CD14-positive monocyte (primary cell): Measurements from ENCODE around the gene IVL. TPM values are rescaled to one million over a fixed set of nuclear protein-coding genes. Genes with fewer than 3 reads are reported as not detected.

Experiments used
- DNase-seq, 3 donors: peaks; one replicate each; pipeline ENCODE4 v3.0.0-alpha.2; 2011 to 2022
- H2AFZ ChIP-seq: 2 replicates; pipeline ENCODE4 v1.6.0; 2012; ENCODE audit warnings: mild to moderate bottlenecking, low read depth, low read length, inconsistent platforms; ENCODE audit not compliant: insufficient read depth, poor library complexity, severe bottlenecking
- H3K27ac ChIP-seq, 2 donors: 1 replicate in 1 of 2; 2 replicates in 1 of 2; pipeline ENCODE4 v1.5.1; 2012 to 2013; ENCODE audit warnings: low read length in 2 of 2, control low read depth in 1 of 2, inconsistent platforms in 1 of 2, low read depth in 1 of 2, mild to moderate bottlenecking in 1 of 2
- H3K27me3 ChIP-seq, 2 donors: one replicate each; pipeline versions ENCODE4 v1.6.0 to v1.6.1; 2011 to 2013; ENCODE audit warnings: low read length in 2 of 2; ENCODE audit not compliant: control insufficient read depth in 2 of 2, insufficient read depth in 2 of 2
- H3K36me3 ChIP-seq, 2 donors: replicated peaks in 1 of 2; 1 replicate in 1 of 2; 2 replicates in 1 of 2; pipeline versions ENCODE4 v1.5.1 to v1.6.1; 2012 to 2013; ENCODE audit warnings: low read length in 2 of 2, control low read depth in 1 of 2, inconsistent platforms in 1 of 2, mild to moderate bottlenecking in 1 of 2; ENCODE audit not compliant: insufficient read depth in 2 of 2, control insufficient read depth in 1 of 2
- H3K4me1 ChIP-seq, 2 donors: 1 replicate in 1 of 2; 2 replicates in 1 of 2; pipeline versions ENCODE4 v1.5.1 to v1.6.1; 2012 to 2013; ENCODE audit warnings: low read length in 2 of 2, control low read depth in 1 of 2, inconsistent platforms in 1 of 2, mild to moderate bottlenecking in 1 of 2, moderate library complexity in 1 of 2; ENCODE audit not compliant: insufficient read depth in 2 of 2, control insufficient read depth in 1 of 2
- H3K4me2 ChIP-seq: replicated peaks from 2 replicates; pipeline ENCODE3; 2012; ENCODE audit warnings: low read length, moderate library complexity, mild to moderate bottlenecking; ENCODE audit not compliant: poor library complexity, severe bottlenecking; ENCODE audit errors: extremely low read depth
- H3K4me3 ChIP-seq, 3 experiments: fragments of 200-600 bp in 1 of 3; sonication (generic) in 1 of 3; replicated peaks in 1 of 3; 1 replicate in 2 of 3; 2 replicates in 1 of 3; pipeline ENCODE4 v1.5.1; 2011 to 2013; ENCODE audit warnings: low read length in 3 of 3, mild to moderate bottlenecking in 3 of 3, control low read depth in 2 of 3, low read depth in 2 of 3, inconsistent platforms in 1 of 3, moderate library complexity in 1 of 3
- H3K79me2 ChIP-seq: 2 replicates; pipeline ENCODE4 v1.6.0; 2012; ENCODE audit warnings: mild to moderate bottlenecking, control low read depth, inconsistent platforms, low read length, moderate library complexity; ENCODE audit not compliant: insufficient read depth
- H3K9ac ChIP-seq: 2 replicates; pipeline ENCODE4 v1.6.0; 2017; ENCODE audit warnings: low read length, mild to moderate bottlenecking; ENCODE audit not compliant: insufficient read depth, poor library complexity, severe bottlenecking
- H3K9me3 ChIP-seq, 2 donors: replicated peaks in 1 of 2; 1 replicate in 1 of 2; 2 replicates in 1 of 2; pipeline versions ENCODE4 v1.5.1 to v1.6.1; 2012 to 2013; ENCODE audit warnings: low read length in 2 of 2, control low read depth in 1 of 2; ENCODE audit not compliant: control insufficient read depth in 1 of 2, insufficient read depth in 1 of 2
- H4K20me1 ChIP-seq: 2 replicates; pipeline ENCODE4 v1.6.0; 2012; ENCODE audit warnings: mild to moderate bottlenecking, low read length, control low read depth, moderate library complexity; ENCODE audit not compliant: insufficient read depth
- H3K27ac Mint-ChIP-seq, 7 donors: one replicate each; pipeline ENCODE4 v1.8.0; 2020; ENCODE audit warnings: mild to moderate bottlenecking in 7 of 7, mixed read lengths in 7 of 7, moderate library complexity in 6 of 7, inconsistent platforms in 2 of 7
- H3K27me3 Mint-ChIP-seq, 3 donors: one replicate each; pipeline ENCODE4 v1.8.0; 2021 to 2022; ENCODE audit warnings: low read depth in 3 of 3, mild to moderate bottlenecking in 3 of 3, mixed read lengths in 3 of 3, moderate library complexity in 3 of 3, inconsistent platforms in 1 of 3
- H3K36me3 Mint-ChIP-seq, 2 donors: one replicate each; pipeline ENCODE4 v1.8.0; 2020; ENCODE audit warnings: mixed read lengths in 2 of 2, inconsistent platforms in 1 of 2, mild to moderate bottlenecking in 1 of 2
- H3K4me1 Mint-ChIP-seq: one replicate; pipeline ENCODE4 v1.8.0; 2020; ENCODE audit warnings: mild to moderate bottlenecking, mixed read lengths
- H3K4me3 Mint-ChIP-seq, 2 donors: one replicate each; pipeline ENCODE4 v1.8.0; 2020; ENCODE audit warnings: mild to moderate bottlenecking in 2 of 2, mixed read lengths in 2 of 2, moderate library complexity in 1 of 2
- H3K9me3 Mint-ChIP-seq, 7 donors: one replicate each; pipeline ENCODE4 v1.8.0; 2020 to 2022; ENCODE audit warnings: mixed read lengths in 7 of 7, mild to moderate bottlenecking in 6 of 7, moderate library complexity in 6 of 7, inconsistent platforms in 2 of 7
- CTCF ChIP-seq: fragments of 200-600 bp; IDR thresholded peaks from one replicate; pipeline ENCODE4 v1.8.0; 2022; ENCODE audit warnings: antibody characterized with exemption, mild to moderate bottlenecking
- WGBS: methylation state at CpG from one replicate; pipeline ENCODE4 v1.1.5; 2013; ENCODE audit warnings: missing lambda C conversion rate; ENCODE audit not compliant: insufficient coverage; 5-methylcytosine and 5-hydroxymethylcytosine counted together
- intact Hi-C, 2 donors: fragments of 100-400 bp; cut with micrococcal nuclease; formaldehyde crosslinking; loops; one replicate each; pipeline versions ENCODE4 v1.15.0 to v1.15.1; 2023
- polyA plus RNA-seq, 3 donors: library from polyadenylated mRNA; depleted of rRNA in 1 of 3; unstranded in 2 of 3; stranded (reverse) in 1 of 3; fragments of 300-500 nt in 2 of 3; fragments of >200 nt in 1 of 3; fragmentation: Illumina TruSeq in 2 of 3; gene quantifications; 1 replicate in 2 of 3; 2 replicates in 1 of 3; pipeline ENCODE4 v1.2.3, GENCODE V29; 2012 to 2021

The IVL gene
- polyA plus RNA-seq, 3 donors: not detected

DNA sequence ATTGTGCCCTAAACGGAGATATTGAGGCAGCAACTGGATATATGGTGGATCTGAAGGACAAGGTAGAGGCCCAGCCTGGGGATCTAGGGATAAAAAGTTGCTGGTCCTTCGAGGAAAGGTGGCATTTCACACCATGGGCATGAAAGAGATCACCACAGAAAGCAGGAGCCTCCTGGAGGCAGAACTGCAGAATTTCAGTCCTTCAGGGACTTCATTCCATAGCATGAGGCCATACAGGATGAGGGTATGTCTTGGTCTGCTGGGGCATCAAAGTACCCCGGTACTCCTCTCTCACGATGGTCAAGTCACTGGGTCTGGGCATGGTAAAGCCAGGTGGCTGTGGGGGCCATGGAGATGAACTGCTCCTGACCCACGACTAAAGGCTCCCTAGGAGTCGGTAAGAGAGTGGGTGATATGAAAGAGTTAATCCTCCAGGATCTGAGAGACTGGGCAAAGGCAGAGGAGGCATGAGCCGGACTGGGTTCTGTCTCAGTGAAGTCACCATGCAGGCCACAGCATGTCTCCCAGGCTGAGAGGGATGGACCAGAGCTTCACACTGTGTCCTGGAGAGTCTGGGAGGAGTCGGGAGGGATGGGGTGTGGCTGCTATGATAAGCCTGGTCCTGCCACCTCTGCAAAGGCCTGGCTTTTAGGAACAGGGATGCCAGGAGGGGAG lies 32.8 kb downstream of the IVL start:
- no peaks in the 10 kb centered on the region for H3K4me1 ChIP-seq
- H3K79me2 ChIP-seq: no peaks in the 10 kb centered on the region
- H3K4me3 ChIP-seq: no peak overlapping the region
- H3K36me3 ChIP-seq: no peaks in the 10 kb centered on the region
- peaks cover 2 to 8% (median 3%) of the 10 kb centered on the region in 3 donors for H3K27me3 Mint-ChIP-seq
- DNase-seq: no peak
- H3K4me3 Mint-ChIP-seq: no peak overlapping the region
- H3K4me2 ChIP-seq: no peak overlapping the region
- H3K27me3 ChIP-seq: no peaks in the 10 kb centered on the region
- no peaks in the 10 kb centered on the region for H3K4me1 Mint-ChIP-seq
- no peak overlapping the region for H2AFZ ChIP-seq
- WGBS: 84% methylated on average over 7 of the region's 8 CpGs
- H3K9me3 ChIP-seq: no peaks in the 10 kb centered on the region
- H3K9ac ChIP-seq: no peak overlapping the region
- no peak for TF ChIP-seq CTCF
- H3K27ac Mint-ChIP-seq: no peak overlapping the region
- intact Hi-C loops: no loop called here
- no peak overlapping the region for H3K27ac ChIP-seq
- no peaks in the 10 kb centered on the region for H4K20me1 ChIP-seq
- H3K9me3 Mint-ChIP-seq: peaks cover 0 to 3% (median 1%) of the 10 kb centered on the region in 7 donors
- H3K36me3 Mint-ChIP-seq: no peaks in the 10 kb centered on the region

DNA sequence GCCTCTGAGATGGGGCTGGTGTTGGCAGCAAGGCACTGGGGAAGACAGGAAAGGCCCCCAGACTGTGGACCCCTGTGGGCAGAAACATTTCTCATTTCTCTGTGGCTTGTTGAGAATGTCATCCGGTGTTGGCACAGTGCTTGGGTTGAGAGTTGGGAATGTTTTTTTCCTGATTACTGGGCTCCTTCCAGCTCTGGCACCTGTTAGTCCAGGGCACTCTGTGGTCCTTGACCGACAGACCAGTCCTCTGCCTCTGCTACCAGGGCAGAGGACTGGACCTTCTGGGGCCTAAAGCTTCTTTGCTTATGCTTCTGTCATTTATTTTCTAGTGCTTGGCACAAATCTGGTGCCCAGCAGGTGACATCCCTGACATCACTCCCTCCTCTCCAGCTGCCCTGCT lies 33.8 kb downstream of the IVL start:
- no peak overlapping the region for H3K9ac ChIP-seq
- H3K27me3 Mint-ChIP-seq: peaks cover 1 to 8% (median 3%) of the 10 kb centered on the region in 3 donors

More for the DNA sequence above, 33.8 kb downstream of the IVL start:
- Histone ChIP-seq H3K4me1 (no peaks in the 10 kb centered on the region), H3K9me3 (no peaks in the 10 kb centered on the region), H3K4me3 (no peak overlapping the region), H3K79me2 (no peaks in the 10 kb centered on the region), H3K27ac (no peak overlapping the region), H3K4me2 (no peak overlapping the region), H2AFZ (no peak overlapping the region), H3K27me3 (no peaks in the 10 kb centered on the region), H4K20me1 (no peaks in the 10 kb centered on the region), H3K36me3 (no peaks in the 10 kb centered on the region)
- H3K27ac Mint-ChIP-seq: peak overlapping the region in 1 of 7 donors; percentile 28
- intact Hi-C loops: no loop called here
- TF ChIP-seq CTCF: no peak
- H3K9me3 Mint-ChIP-seq: peaks cover 0 to 3% (median 1%) of the 10 kb centered on the region in 7 donors
- H3K4me1 Mint-ChIP-seq: no peaks in the 10 kb centered on the region
- DNase-seq: no peak
- 90% methylated on average over 2 of the region's 2 CpGs for whole genome bisulfite sequencing
- no peak overlapping the region for H3K4me3 Mint-ChIP-seq
- H3K36me3 Mint-ChIP-seq: no peaks in the 10 kb centered on the region
